Lower leg skin (tissue), 3 donors: Measurements from ENCODE around the gene BID.

ENCODE experiments used
- CTCF ChIP-seq, 3 donors: fragments of 450-650 bp; IDR thresholded peaks; one replicate each; pipeline ENCODE4 v1.5.1; 2016; ENCODE audit warnings: antibody characterized with exemption in 3 of 3, mild to moderate bottlenecking in 3 of 3, moderate library complexity in 2 of 3
- POLR2A ChIP-seq, 2 donors: fragments of 450-650 bp; IDR thresholded peaks; one replicate each; pipeline ENCODE4 v1.6.1; 2016 to 2017; ENCODE audit warnings: antibody characterized with exemption in 2 of 2, mild to moderate bottlenecking in 1 of 2, moderate library complexity in 1 of 2

GRCh38 chr22:17705951-17706900, 68.0 kb downstream of the BID start:
- TF ChIP-seq POLR2A (IDR thresholded peaks at IDR 0.05) (no peak), CTCF (IDR thresholded peaks at IDR 0.05) (no peak)
